Progenitor cell of endocrine pancreas (in vitro differentiated cells): ENCODE measurements around the gene LTBP1. TPM values are rescaled to one million over a fixed set of nuclear protein-coding genes. Genes with fewer than 3 reads are reported as not detected.

Experiments
- DNase-seq: peaks from one replicate; pipeline ENCODE4 v3.0.0; 2021; ENCODE audit warnings: low spot score; ENCODE audit not compliant: unreplicated experiment
- H3K27ac Mint-ChIP-seq: 2 replicates; pipeline ENCODE4 v1.8.0; 2021; ENCODE audit warnings: mild to moderate bottlenecking, moderate library complexity, mixed read lengths
- H3K27me3 Mint-ChIP-seq: 2 replicates; pipeline ENCODE4 v1.8.0; 2021; ENCODE audit warnings: mixed read lengths
- H3K36me3 Mint-ChIP-seq: 2 replicates; pipeline ENCODE4 v1.8.0; 2022; ENCODE audit warnings: mixed read lengths; ENCODE audit not compliant: insufficient read depth
- H3K4me1 Mint-ChIP-seq: 2 replicates; pipeline ENCODE4 v1.8.0; 2021; ENCODE audit warnings: low read depth, mixed read lengths
- H3K4me3 Mint-ChIP-seq: 2 replicates; pipeline ENCODE4 v1.8.0; 2021; ENCODE audit warnings: low read depth, mild to moderate bottlenecking, moderate library complexity, mixed read lengths
- H3K9me3 Mint-ChIP-seq: 2 replicates; pipeline ENCODE4 v1.8.0; 2021; ENCODE audit warnings: low read depth, mixed read lengths
- CTCF ChIP-seq: fragments of 200-600 bp; sonication (generic); IDR thresholded peaks from one replicate; pipeline ENCODE4 v1.5.0; 2021; ENCODE audit warnings: antibody characterized with exemption, mild to moderate bottlenecking; ENCODE audit not compliant: unreplicated experiment
- total RNA-seq: library from RNA; stranded (reverse); gene quantifications from 2 replicates; pipeline ENCODE4 v1.2.1, GENCODE V29; 2021

LTBP1 gene
- total RNA-seq, 1 donor from 2014 or later, result 63.0 TPM

GRCh38 chr2:33210626-33211025, 263.9 kb downstream of the LTBP1 start:
- Mint-ChIP-seq H3K27me3 (no peaks in the 10 kb centered on the region), H3K27ac (no peak overlapping the region), H3K4me3 (no peak overlapping the region), H3K9me3 (peaks cover 4% of the 10 kb centered on the region), H3K36me3 (peaks cover 4% of the 10 kb centered on the region), H3K4me1 (peaks cover 16% of the 10 kb centered on the region)
- DNase-seq, result no peak
- no peak for TF ChIP-seq CTCF

- H3K36me3 Mint-ChIP-seq, result peaks cover 4% of the 10 kb centered on the region
- H3K4me3 Mint-ChIP-seq, result no peak overlapping the region
- no peak for TF ChIP-seq CTCF
- H3K4me1 Mint-ChIP-seq, result peaks cover 16% of the 10 kb centered on the region
- DNase-seq, result no peak
- H3K27ac Mint-ChIP-seq, result no peak overlapping the region
- peaks cover 4% of the 10 kb centered on the region for H3K9me3 Mint-ChIP-seq
- H3K27me3 Mint-ChIP-seq, result no peaks in the 10 kb centered on the region
Measured at GRCh38 chr2:33212151-33212550, 265.4 kb downstream of the LTBP1 start.

GRCh38 chr2:33213244-33213643, 266.5 kb downstream of the LTBP1 start:
- Mint-ChIP-seq H3K9me3 (peaks cover 4% of the 10 kb centered on the region), H3K27ac (no peak overlapping the region), H3K4me1 (peaks cover 16% of the 10 kb centered on the region), H3K4me3 (no peak overlapping the region), H3K36me3 (peaks cover 4% of the 10 kb centered on the region), H3K27me3 (no peaks in the 10 kb centered on the region)
- TF ChIP-seq CTCF, result no peak
- DNase-seq, result no peak

- peaks cover 16% of the 10 kb centered on the region for H3K4me1 Mint-ChIP-seq
- H3K27me3 Mint-ChIP-seq, result no peaks in the 10 kb centered on the region
- peaks cover 3% of the 10 kb centered on the region for H3K36me3 Mint-ChIP-seq
- H3K4me3 Mint-ChIP-seq, result no peak overlapping the region
- H3K27ac Mint-ChIP-seq, result no peak overlapping the region
- TF ChIP-seq CTCF, result no peak
- no peak for DNase-seq
- H3K9me3 Mint-ChIP-seq, result peaks cover 4% of the 10 kb centered on the region
Measured at GRCh38 chr2:33213648-33214047, 266.9 kb downstream of the LTBP1 start.

GRCh38 chr2:33214436-33214835, 267.7 kb downstream of the LTBP1 start:
- H3K9me3 Mint-ChIP-seq, result peaks cover 4% of the 10 kb centered on the region
- H3K27ac Mint-ChIP-seq, result peak overlapping the region; percentile 42
- no peak for TF ChIP-seq CTCF
- H3K4me3 Mint-ChIP-seq, result no peak overlapping the region
- no peaks in the 10 kb centered on the region for H3K27me3 Mint-ChIP-seq
- H3K4me1 Mint-ChIP-seq, result peaks cover 16% of the 10 kb centered on the region
- DNase-seq, result no peak
- peaks cover 3% of the 10 kb centered on the region for H3K36me3 Mint-ChIP-seq
